Measurements from ENCODE around the gene NAGA. TPM values are rescaled to one million over a fixed set of nuclear protein-coding genes. Genes with fewer than 3 reads are reported as not detected.

Gene NAGA
- total RNA-seq, 1 experiment from 2014 or later, result 27.2 TPM

DNA sequence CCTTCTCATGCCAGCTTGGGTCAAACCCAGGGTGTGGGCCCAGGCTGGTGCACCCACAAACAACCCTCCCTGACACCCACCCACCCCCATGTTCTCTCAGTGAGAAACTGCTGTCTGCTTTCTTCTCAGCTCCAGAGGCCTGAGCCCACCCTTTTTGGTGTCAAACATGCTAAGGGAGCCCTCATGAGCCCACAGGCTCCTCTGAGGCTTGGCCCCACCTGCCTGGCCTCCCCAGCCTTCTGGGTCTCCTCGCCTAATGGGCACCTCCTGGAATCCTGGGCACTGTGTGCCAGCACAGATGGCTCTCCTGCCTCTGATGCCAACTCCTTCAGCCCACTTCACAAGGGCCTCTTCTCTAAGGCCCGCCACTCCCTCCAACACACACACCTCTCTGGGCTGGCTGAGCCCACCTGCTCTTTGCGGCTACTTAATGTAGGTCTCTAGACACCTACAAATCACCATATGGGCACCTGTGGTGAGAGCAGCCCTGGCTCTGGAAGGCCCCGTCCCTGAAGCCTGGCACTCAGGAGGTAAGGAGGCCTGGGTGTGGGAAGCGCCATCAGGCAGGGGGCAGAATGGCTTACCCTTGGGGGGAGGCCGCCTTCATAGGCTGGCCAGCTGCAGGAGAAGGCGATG lies 4.4 kb downstream of the NAGA start:
- no peak for ATAC-seq
- Histone ChIP-seq H3K27ac (ENCODE audit: low read length) (no peak overlapping the region), H3K9ac (ENCODE audit: low read length) (no peak overlapping the region), H3F3A (ENCODE audit: low read length, unreplicated experiment) (no peaks in the 10 kb centered on the region), H3K4me1 (ENCODE audit: insufficient read depth, low read length) (peaks cover 12% of the 10 kb centered on the region), H3K9me2 (replicated peaks; ENCODE audit: low read length) (no peaks in the 10 kb centered on the region), H2AFZ (ENCODE audit: low read length) (no peak overlapping the region), H3K36me3 (ENCODE audit: low read depth, low read length) (no peaks in the 10 kb centered on the region), H3K27me3 (ENCODE audit: low read length) (no peaks in the 10 kb centered on the region), H3K79me2 (ENCODE audit: low read length) (peaks cover 7% of the 10 kb centered on the region; the same call in 1 of the 2 replicates), H3K4me2 (ENCODE audit: low read length) (no peak overlapping the region), H3K4me3 (ENCODE audit: low read length) (no peak overlapping the region), H3K9me3 (ENCODE audit: low read length) (no peaks in the 10 kb centered on the region), H4K20me1 (ENCODE audit: low read length) (no peaks in the 10 kb centered on the region)
- CTCF ChIA-PET, result no interaction called here
- TF ChIP-seq EZH2phosphoT487 (IDR thresholded peaks at IDR 0.05; ENCODE audit: borderline replicate concordance, low read length), result no peak
- TF ChIP-seq, protein P1, sequence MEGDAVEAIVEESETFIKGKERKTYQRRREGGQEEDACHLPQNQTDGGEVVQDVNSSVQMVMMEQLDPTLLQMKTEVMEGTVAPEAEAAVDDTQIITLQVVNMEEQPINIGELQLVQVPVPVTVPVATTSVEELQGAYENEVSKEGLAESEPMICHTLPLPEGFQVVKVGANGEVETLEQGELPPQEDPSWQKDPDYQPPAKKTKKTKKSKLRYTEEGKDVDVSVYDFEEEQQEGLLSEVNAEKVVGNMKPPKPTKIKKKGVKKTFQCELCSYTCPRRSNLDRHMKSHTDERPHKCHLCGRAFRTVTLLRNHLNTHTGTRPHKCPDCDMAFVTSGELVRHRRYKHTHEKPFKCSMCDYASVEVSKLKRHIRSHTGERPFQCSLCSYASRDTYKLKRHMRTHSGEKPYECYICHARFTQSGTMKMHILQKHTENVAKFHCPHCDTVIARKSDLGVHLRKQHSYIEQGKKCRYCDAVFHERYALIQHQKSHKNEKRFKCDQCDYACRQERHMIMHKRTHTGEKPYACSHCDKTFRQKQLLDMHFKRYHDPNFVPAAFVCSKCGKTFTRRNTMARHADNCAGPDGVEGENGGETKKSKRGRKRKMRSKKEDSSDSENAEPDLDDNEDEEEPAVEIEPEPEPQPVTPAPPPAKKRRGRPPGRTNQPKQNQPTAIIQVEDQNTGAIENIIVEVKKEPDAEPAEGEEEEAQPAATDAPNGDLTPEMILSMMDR (conservative IDR thresholded peaks at IDR 0.05; ENCODE audit: low read depth, low read length), result no peak
- TF ChIP-seq EZH2 (IDR thresholded peaks at IDR 0.05; ENCODE audit: low read length, unreplicated experiment), result no peak
- POLR2A ChIA-PET (ENCODE audit: unreplicated experiment), result no interaction called here
- DNase-seq, result no peak
- no TSS peak for BruUV-seq (replicated peaks)
- intact Hi-C loops (cut with micrococcal nuclease), result no loop called here

DNA sequence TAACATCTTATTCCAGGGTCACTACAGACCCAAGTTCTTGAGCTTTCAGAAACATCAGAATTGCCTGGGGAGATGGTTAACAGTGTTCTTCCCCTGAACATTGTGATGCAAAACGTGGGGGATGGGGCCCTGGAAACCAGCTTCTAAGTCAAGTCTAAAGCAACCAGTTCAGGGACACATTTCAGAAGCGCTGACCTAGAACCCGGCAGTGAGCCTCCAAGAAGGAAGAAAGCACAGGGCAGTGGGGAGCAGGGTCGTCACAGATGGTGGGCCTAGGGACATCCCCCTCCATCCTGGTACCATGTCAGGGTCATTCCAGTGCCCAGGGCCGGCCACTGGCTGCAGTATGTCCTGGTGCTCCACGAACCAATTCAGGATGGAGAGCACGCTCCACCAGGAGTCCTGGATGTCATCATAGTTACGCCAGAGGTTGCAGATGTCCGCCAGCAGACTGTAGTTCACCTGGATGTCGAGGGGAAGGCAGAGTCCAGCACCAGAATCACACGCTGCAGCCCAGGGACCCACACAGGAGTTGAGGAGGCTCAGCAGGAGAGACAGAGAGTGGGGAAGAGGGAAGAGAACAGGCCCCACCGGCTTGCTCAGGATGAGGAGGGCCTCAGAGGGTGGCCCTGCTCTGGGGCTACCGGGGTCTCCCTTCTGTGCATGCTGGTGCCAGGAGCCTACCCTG lies 5.0 kb downstream of the NAGA start:
- H3F3A ChIP-seq (ENCODE audit: low read length, unreplicated experiment), result no peaks in the 10 kb centered on the region
- ATAC-seq (no peak), DNase-seq (no peak)
- H4K20me1 ChIP-seq (ENCODE audit: low read length), result no peaks in the 10 kb centered on the region
- H3K79me2 ChIP-seq (ENCODE audit: low read length), result peaks cover 7% of the 10 kb centered on the region; the same call in 1 of the 2 replicates
- H3K4me3 ChIP-seq (ENCODE audit: low read length), result no peak overlapping the region
- H3K9me2 ChIP-seq (replicated peaks; ENCODE audit: low read length), result no peaks in the 10 kb centered on the region
- no peak overlapping the region for H2AFZ ChIP-seq (ENCODE audit: low read length)
- intact Hi-C loops (cut with micrococcal nuclease), result no loop called here
- no peak overlapping the region for H3K9ac ChIP-seq (ENCODE audit: low read length)
- no peak overlapping the region for H3K27ac ChIP-seq (ENCODE audit: low read length)
- CTCF ChIA-PET, result no interaction called here
- H3K4me1 ChIP-seq (ENCODE audit: insufficient read depth, low read length), result peaks cover 8% of the 10 kb centered on the region; the same call in 1 of the 2 replicates
- H3K9me3 ChIP-seq (ENCODE audit: low read length), result no peaks in the 10 kb centered on the region
- POLR2A ChIA-PET (ENCODE audit: unreplicated experiment), result no interaction called here
- H3K4me2 ChIP-seq (ENCODE audit: low read length), result no peak overlapping the region
- H3K36me3 ChIP-seq (ENCODE audit: low read depth, low read length), result no peaks in the 10 kb centered on the region
- TF ChIP-seq EZH2 (IDR thresholded peaks at IDR 0.05; ENCODE audit: low read length, unreplicated experiment) (no peak), EZH2phosphoT487 (IDR thresholded peaks at IDR 0.05; ENCODE audit: borderline replicate concordance, low read length) (no peak)
- TF ChIP-seq, protein P1 (conservative IDR thresholded peaks at IDR 0.05; ENCODE audit: low read depth, low read length), result no peak
- no peaks in the 10 kb centered on the region for H3K27me3 ChIP-seq (ENCODE audit: low read length)
- BruUV-seq (replicated peaks), result no TSS peak

DNA sequence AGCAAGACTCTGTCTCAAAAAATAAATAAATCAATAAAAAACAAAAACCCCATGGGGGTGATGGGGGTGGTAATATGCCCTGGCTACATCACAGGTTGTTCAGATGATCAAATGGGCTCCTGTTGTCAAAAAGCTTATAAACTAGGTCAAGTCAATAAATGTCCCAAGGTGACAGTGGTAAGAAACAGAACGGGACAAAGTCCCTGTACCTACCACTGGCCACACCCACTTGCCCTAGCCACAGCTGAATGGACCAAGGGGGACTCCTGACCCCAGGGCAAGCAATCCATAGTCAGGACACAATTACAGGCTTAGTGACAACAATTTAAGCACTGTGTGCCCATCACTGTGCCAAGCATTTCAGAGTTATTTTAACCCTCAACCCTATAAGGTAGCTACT lies 6.0 kb downstream of the NAGA start:
- H2AFZ ChIP-seq (ENCODE audit: low read length), result no peak overlapping the region
- POLR2A ChIA-PET (ENCODE audit: unreplicated experiment), result no interaction called here
- ATAC-seq, result no peak

More for the DNA sequence above, 6.0 kb downstream of the NAGA start:
- intact Hi-C loops (cut with micrococcal nuclease), result no loop called here
- Histone ChIP-seq H3K27me3 (ENCODE audit: low read length) (no peaks in the 10 kb centered on the region), H3K9me3 (ENCODE audit: low read length) (no peaks in the 10 kb centered on the region), H3K27ac (ENCODE audit: low read length) (no peak overlapping the region), H3F3A (ENCODE audit: low read length, unreplicated experiment) (no peaks in the 10 kb centered on the region), H3K9ac (ENCODE audit: low read length) (no peak overlapping the region), H3K36me3 (ENCODE audit: low read depth, low read length) (0 out of 2 replicates have a peak, but pooled peaks cover 5% of the 10 kb centered on the region), H3K79me2 (ENCODE audit: low read length) (peaks cover 2% of the 10 kb centered on the region; the same call in 1 of the 2 replicates), H3K4me1 (ENCODE audit: insufficient read depth, low read length) (peaks cover 2% of the 10 kb centered on the region; the same call in 1 of the 2 replicates), H4K20me1 (ENCODE audit: low read length) (no peaks in the 10 kb centered on the region), H3K9me2 (replicated peaks; ENCODE audit: low read length) (no peaks in the 10 kb centered on the region), H3K4me3 (ENCODE audit: low read length) (no peak overlapping the region), H3K4me2 (ENCODE audit: low read length) (no peak overlapping the region)
- TF ChIP-seq EZH2phosphoT487 (IDR thresholded peaks at IDR 0.05; ENCODE audit: borderline replicate concordance, low read length) (no peak), EZH2 (IDR thresholded peaks at IDR 0.05; ENCODE audit: low read length, unreplicated experiment) (no peak)
- TF ChIP-seq, protein P1 (conservative IDR thresholded peaks at IDR 0.05; ENCODE audit: low read depth, low read length), result no peak
- DNase-seq, result no peak
- no TSS peak for BruUV-seq (replicated peaks)
- CTCF ChIA-PET, result no interaction called here
